AG04449 (cell line): Measurements from ENCODE around the gene CNKSR3.
A peak's percentile ranks its signal among the peaks of the same experiment; 100 is the strongest.

Experiments
- CTCF ChIA-PET: fragments of 350-600 bp; formaldehyde crosslinking; extraction: SDS; loops from one replicate; lab custom pipeline; 2021; ENCODE audit warnings: antibody characterized with exemption; lab: Yijun Ruan, JAX
- POLR2A ChIA-PET: fragments of 400-600, 350-600 bp; formaldehyde crosslinking; extraction: SDS; loops from one replicate; lab custom pipeline; 2020; ENCODE audit warnings: antibody characterized with exemption, inconsistent platforms; lab: Yijun Ruan, JAX
- DNase-seq: peaks from one replicate; pipeline ENCODE4 v3.0.0-alpha.2; 2010; ENCODE audit warnings: low read depth, low spot score
- H3K4me3 ChIP-seq: 2 replicates; pipeline ENCODE4 v1.5.1; 2011; ENCODE audit warnings: low read depth, mild to moderate bottlenecking, control low read depth, low read length
- CTCF ChIP-seq: IDR thresholded peaks from one replicate; pipeline ENCODE4 v1.5.1; 2011; ENCODE audit warnings: mild to moderate bottlenecking, moderate library complexity, low read length, control low read depth, inconsistent platforms; ENCODE audit not compliant: insufficient read depth; ENCODE audit errors: missing control alignments

CNKSR3 gene

DNA sequence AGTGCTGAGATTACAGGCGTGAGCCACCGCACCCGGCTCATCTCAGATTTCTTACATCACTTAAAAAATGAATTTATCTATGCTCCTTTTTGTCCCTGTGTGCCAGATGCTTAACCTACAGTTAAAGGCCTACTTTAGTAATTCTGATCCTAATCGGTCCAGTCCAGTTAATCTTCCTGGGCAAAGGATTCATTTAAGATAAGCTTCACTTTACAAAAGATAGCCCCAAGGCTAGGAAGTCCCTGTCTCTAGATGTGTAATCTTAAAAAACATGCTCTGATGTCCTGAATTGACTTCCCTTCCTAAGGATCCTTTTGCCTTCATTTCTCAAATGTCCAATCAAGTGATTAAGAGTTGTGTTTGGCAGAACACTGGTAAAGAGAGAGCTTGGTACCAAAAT is 85.5 kb downstream of the CNKSR3 start:
- no peak for TF ChIP-seq CTCF
- DNase-seq = no peak
- ChIA-PET CTCF (interaction anchor here (1.0 kb wide), 1 partner anchor 271 kb away, joined by 3 read pairs; no protein-coding TSS in a partner anchor), POLR2A (no interaction called here)
- no peak overlapping the region for H3K4me3 ChIP-seq

- TF ChIP-seq CTCF = no peak
- no peak for DNase-seq
Measured at GRCh38 chr6:154414021-154414813, 96.3 kb downstream of the CNKSR3 start.

DNA sequence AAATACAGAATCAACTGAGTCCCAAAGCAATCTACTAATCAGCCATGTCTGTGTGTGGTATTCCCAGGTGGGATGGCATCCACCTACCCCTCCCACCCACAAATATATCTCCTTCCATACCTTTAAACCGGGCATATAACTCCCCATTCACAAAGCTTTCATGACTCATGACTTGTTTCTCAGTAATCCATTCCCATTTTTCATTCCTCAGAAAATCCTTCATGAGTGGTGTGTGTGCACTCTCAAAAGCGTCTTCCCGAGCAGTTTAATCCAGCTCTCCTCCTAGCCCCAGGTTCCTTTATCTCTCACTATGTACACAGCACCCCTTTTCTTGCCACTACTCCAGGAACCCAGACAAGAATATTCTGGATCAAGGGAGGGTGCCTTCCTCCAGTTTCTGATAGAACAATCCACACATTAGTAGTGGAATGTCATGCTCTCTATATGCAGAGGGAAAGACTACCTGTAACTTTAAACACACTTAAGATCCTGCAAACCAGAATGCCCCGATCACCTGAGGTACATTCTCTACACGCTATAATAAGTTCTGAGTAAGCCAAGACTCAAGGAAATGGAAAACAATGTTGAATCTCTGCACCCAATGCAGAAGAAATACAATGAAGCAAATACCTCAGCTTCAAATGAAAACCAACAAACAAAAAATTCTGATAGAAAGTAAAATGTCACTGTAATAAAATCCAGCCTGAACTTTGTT is 98.2 kb downstream of the CNKSR3 start:
- CTCF ChIA-PET = interaction anchor here (1.3 kb wide), 1 partner anchor 257 kb away, joined by 3 read pairs; no protein-coding TSS in a partner anchor
- POLR2A ChIA-PET = no interaction called here
- DNase-seq = no peak
- TF ChIP-seq CTCF = no peak
- no peak overlapping the region for H3K4me3 ChIP-seq

More at GRCh38 chr6:154414021-154414813, 96.3 kb downstream of the CNKSR3 start:
- POLR2A ChIA-PET = interaction anchor here (0.7 kb wide), 1 partner anchor 9 kb away, joined by 3 read pairs; no protein-coding TSS in a partner anchor
- no peak overlapping the region for H3K4me3 ChIP-seq
- CTCF ChIA-PET = interaction anchor here (0.5 to 0.8 kb wide), 3 partner anchors 27 to 576 kb away, joined by 3 to 4 read pairs (median 3); no protein-coding TSS in a partner anchor

DNA sequence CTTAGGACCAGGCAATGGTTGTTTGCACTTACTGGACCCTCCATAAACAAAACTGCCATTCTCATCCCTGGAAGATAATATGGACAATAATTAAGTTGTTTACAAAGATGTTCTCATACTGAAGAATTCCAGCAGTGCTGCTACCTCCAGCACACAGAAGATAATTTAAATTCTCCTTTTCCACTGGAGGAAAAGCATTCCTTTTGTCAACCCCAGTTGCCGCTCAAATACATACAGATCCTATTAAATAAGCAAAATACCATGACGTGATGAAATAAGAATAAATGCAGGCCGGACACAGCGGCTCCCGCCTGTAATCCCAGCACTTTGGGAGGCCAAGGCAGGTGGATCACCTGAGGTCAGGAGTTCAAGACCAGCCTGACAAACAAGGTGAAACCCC is 99.4 kb downstream of the CNKSR3 start:
- ChIA-PET CTCF (no interaction called here), POLR2A (no interaction called here)
- peak overlapping the region; percentile 30 for H3K4me3 ChIP-seq
- no peak for TF ChIP-seq CTCF
- no peak for DNase-seq

GRCh38 chr6:154410619-154411072 is 99.8 kb downstream of the CNKSR3 start:
- H3K4me3 ChIP-seq = peak overlapping the region; percentile 30
- TF ChIP-seq CTCF = no peak
- ChIA-PET CTCF (interaction anchor here (1.3 kb wide), 1 partner anchor 133 kb away, joined by 3 read pairs; no protein-coding TSS in a partner anchor), POLR2A (no interaction called here)
- peak; percentile 98 for DNase-seq
